Adrenal gland (tissue), 12 donors: Measurements from ENCODE around the gene TCF4. TPM values are rescaled to one million over a fixed set of nuclear protein-coding genes. Genes with fewer than 3 reads are reported as not detected.

Experiments
- DNase-seq, 7 donors: peaks; one replicate each; pipeline ENCODE4 v3.0.0-alpha.2; 2019 to 2020
- H3K27ac ChIP-seq, 5 donors: fragments of 200-600 bp; sonication (generic) in 4 of 5; 1 replicate in 3 of 5; 2 replicates in 2 of 5; pipeline versions ENCODE4 v1.5.1 to v1.8.0; 2016 to 2020; ENCODE audit warnings: mild to moderate bottlenecking in 1 of 5
- H3K27me3 ChIP-seq: fragments of 200-600 bp; 2 replicates; pipeline ENCODE4 v1.8.0; 2021
- H3K36me3 ChIP-seq, 2 donors: fragments of 200-600 bp; replicated peaks in 1 of 2; 1 replicate in 1 of 2; 2 replicates in 1 of 2; pipeline versions ENCODE4 v1.5.1 to v1.8.0; 2018 to 2022
- H3K4me1 ChIP-seq, 2 donors: fragments of 200-600 bp; replicated peaks in 1 of 2; 1 replicate in 1 of 2; 2 replicates in 1 of 2; pipeline versions ENCODE4 v1.5.1 to v1.8.0; 2018 to 2021
- H3K4me3 ChIP-seq, 4 donors: fragments of 200-600 bp; sonication (generic) in 3 of 4; one replicate each; pipeline ENCODE4 v1.5.1; 2016 to 2018
- H3K9me3 ChIP-seq, 3 donors: fragments of 200-600 bp; sonication (generic) in 1 of 3; replicated peaks in 1 of 3; 1 replicate in 2 of 3; 2 replicates in 1 of 3; pipeline versions ENCODE4 v1.5.1 to v1.8.0; 2016 to 2021
- CTCF ChIP-seq, 6 experiments: fragments of 450-650 bp in 4 of 6; fragments of 200-600 bp in 2 of 6; sonication (generic) in 1 of 6; IDR thresholded peaks; 1 replicate in 5 of 6; 2 replicates in 1 of 6; pipeline versions ENCODE4 v1.5.1 to v1.8.0; 2016 to 2021; ENCODE audit warnings: antibody characterized with exemption in 6 of 6, mild to moderate bottlenecking in 2 of 6, moderate library complexity in 1 of 6
- POLR2A ChIP-seq, 2 donors: fragments of 450-650 bp; IDR thresholded peaks; one replicate each; pipeline ENCODE4 v1.6.1; 2017; ENCODE audit warnings: antibody characterized with exemption in 2 of 2, mild to moderate bottlenecking in 2 of 2, moderate library complexity in 1 of 2
- WGBS, 4 donors: extraction: QIAGEN DNeasy Blood & Tissue Kit in 2 of 4; methylation state at CpG; one replicate each; pipeline versions ENCODE4 v1.1.5 to v1.1.7; 2013 to 2017; 5-methylcytosine and 5-hydroxymethylcytosine counted together
- intact Hi-C, 2 donors: fragments of 100-400 bp; cut with DNase I; formaldehyde crosslinking; loops; one replicate each; pipeline versions ENCODE4 v1.14.1 to v1.15.0; 2022 to 2023
- polyA plus RNA-seq, 3 donors: library from polyadenylated mRNA; stranded (reverse); fragments of 200-250 nt in 2 of 3; fragments of 350-450 nt in 1 of 3; fragmentation: Illumina TruSeq in 1 of 3; extraction: RNeasy Lipid Tissue Mini Kit (QIAGEN cat#74804) in 1 of 3; gene quantifications; one replicate each; pipeline ENCODE4 v1.2.3, GENCODE V29; 2013 to 2014
- total RNA-seq, 9 donors: library from RNA; depleted of rRNA in 4 of 9; stranded (reverse); fragments of >200 nt in 4 of 9; fragments of 120-200 nt in 1 of 9; fragmentation: NEBNext Ultra II Directional in 1 of 9; extraction: Animal tissue kit (Norgen Biotek cat#: 25700) in 1 of 9; gene quantifications; one replicate each; pipeline versions ENCODE4 v1.1.0 to v1.2.4, GENCODE V29; 2013 to 2023
- donor health status: healthy with polysubstance abuse.
- donor health status: Bipolar disorder and iron deficiency.
- donor health status: DM: yes; HTN: yes; CAD: no.
- donor health status: DM: no; HTN: no; CAD: no.
- donor health status: DM: no; HTN: no; CAD: no.
- donor health status: DM: yes; HTN: yes; CAD: no.

The TCF4 gene
- total and polyA plus RNA-seq, 12 donors: 21.9 to 196 (median 112) TPM

GRCh38 chr18:55302167-55302833 is 285.7 kb downstream of the TCF4 start:
- 68 to 76% (median 70%) methylated on average over 11 of the region's 11 CpGs for WGBS, 4 donors
- Histone ChIP-seq H3K4me1 (peaks cover 0 to 31% of the 10 kb centered on the region in 2 donors), H3K27ac (no peak overlapping the region), H3K9me3 (no peaks in the 10 kb centered on the region), H3K36me3 (no peaks in the 10 kb centered on the region), H3K4me3 (no peak overlapping the region), H3K27me3 (no peaks in the 10 kb centered on the region)
- no peak for TF ChIP-seq CTCF (IDR thresholded peaks at IDR 0.05)
- TF ChIP-seq POLR2A (IDR thresholded peaks at IDR 0.05): no peak
- intact Hi-C loops: no loop called here
- DNase-seq: no peak

GRCh38 chr18:55301824-55302166 is 286.2 kb downstream of the TCF4 start:
- H3K27ac ChIP-seq: no peak overlapping the region
- H3K27me3 ChIP-seq: no peaks in the 10 kb centered on the region
- peaks cover 0 to 28% of the 10 kb centered on the region in 2 donors for H3K4me1 ChIP-seq
- no peak for TF ChIP-seq CTCF (IDR thresholded peaks at IDR 0.05)
- TF ChIP-seq POLR2A (IDR thresholded peaks at IDR 0.05): no peak
- H3K4me3 ChIP-seq: no peak overlapping the region
- no peak for DNase-seq
- H3K36me3 ChIP-seq: no peaks in the 10 kb centered on the region
- 48 to 60% (median 55%) methylated on average over 8 of the region's 8 CpGs for WGBS, 4 donors
- no peaks in the 10 kb centered on the region for H3K9me3 ChIP-seq
- intact Hi-C loops: no loop called here

GRCh38 chr18:55300936-55301531 is 287.0 kb downstream of the TCF4 start:
- Histone ChIP-seq H3K9me3 (no peaks in the 10 kb centered on the region), H3K36me3 (no peaks in the 10 kb centered on the region), H3K27ac (no peak overlapping the region), H3K4me1 (peaks cover 0 to 28% of the 10 kb centered on the region in 2 donors), H3K4me3 (no peak overlapping the region), H3K27me3 (no peaks in the 10 kb centered on the region)
- TF ChIP-seq POLR2A (IDR thresholded peaks at IDR 0.05) (no peak), CTCF (IDR thresholded peaks at IDR 0.05) (no peak)
- intact Hi-C loops: no loop called here
- no peak for DNase-seq
- WGBS, 4 donors: 84 to 91% (median 87%) methylated on average over 14 of the region's 14 CpGs

- no peaks in the 10 kb centered on the region for H3K27me3 ChIP-seq
- WGBS, 4 donors: 81 to 88% (median 83%) methylated on average over 11 of the region's 11 CpGs
- H3K4me3 ChIP-seq: no peak overlapping the region
- TF ChIP-seq POLR2A (IDR thresholded peaks at IDR 0.05): no peak
- no peak for TF ChIP-seq CTCF (IDR thresholded peaks at IDR 0.05)
- DNase-seq: no peak
- no peaks in the 10 kb centered on the region for H3K9me3 ChIP-seq
- no peak overlapping the region for H3K27ac ChIP-seq
- peaks cover 0 to 32% of the 10 kb centered on the region in 2 donors for H3K4me1 ChIP-seq
- no peaks in the 10 kb centered on the region for H3K36me3 ChIP-seq
- intact Hi-C loops: no loop called here
These were observed 287.5 kb downstream of the TCF4 start for GRCh38 chr18:55300421-55300935.
